ENCODE results near the gene AGBL5. TPM values are rescaled to one million over a fixed set of nuclear protein-coding genes. Genes with fewer than 3 reads are reported as not detected.
A peak's percentile ranks its signal among the peaks of the same experiment; 100 is the strongest.

The AGBL5 gene
- total and polyA plus RNA-seq, 2 of the 13 experiments (the other 11 are each of a cell fraction or from before 2014, with no cell fraction given), result 55.9 to 73.3 TPM

DNA sequence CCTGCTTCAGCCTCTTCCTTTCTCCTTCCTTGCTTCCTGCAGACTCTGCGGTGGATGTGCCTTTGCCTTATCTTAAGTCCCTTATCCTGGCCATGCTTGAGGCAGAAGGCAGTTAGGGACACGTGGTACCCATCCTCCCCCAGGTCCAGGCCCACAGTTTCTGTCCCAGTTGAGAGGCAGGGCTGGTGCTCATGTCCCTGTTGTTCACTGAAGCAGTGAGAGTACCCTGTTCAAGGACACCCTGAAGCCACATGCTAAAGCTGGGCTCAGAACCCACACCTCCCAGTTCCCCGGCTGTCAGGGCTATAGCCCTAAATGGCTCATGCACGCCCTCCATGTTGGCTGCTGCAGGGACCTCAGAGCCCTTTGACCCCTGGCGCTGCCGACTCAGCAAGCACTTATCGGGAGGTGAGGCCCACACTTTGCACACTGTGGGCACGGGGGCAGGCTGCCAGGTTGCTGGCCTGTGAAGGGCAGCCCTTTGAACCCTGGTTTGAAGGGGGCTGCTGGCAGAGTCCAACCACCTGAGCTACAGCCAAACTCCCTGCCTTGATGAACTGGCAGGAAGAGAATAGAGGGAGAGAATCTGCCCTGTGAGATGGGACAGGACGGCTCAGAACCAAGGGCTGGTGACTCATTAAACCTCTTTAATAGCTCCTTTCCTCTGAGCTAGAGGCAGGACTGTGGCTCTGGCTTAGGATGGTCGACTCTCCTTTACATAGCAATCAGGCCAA, 41.4 kb downstream of the AGBL5 start (continued):
- TF ChIP-seq, protein P1, sequence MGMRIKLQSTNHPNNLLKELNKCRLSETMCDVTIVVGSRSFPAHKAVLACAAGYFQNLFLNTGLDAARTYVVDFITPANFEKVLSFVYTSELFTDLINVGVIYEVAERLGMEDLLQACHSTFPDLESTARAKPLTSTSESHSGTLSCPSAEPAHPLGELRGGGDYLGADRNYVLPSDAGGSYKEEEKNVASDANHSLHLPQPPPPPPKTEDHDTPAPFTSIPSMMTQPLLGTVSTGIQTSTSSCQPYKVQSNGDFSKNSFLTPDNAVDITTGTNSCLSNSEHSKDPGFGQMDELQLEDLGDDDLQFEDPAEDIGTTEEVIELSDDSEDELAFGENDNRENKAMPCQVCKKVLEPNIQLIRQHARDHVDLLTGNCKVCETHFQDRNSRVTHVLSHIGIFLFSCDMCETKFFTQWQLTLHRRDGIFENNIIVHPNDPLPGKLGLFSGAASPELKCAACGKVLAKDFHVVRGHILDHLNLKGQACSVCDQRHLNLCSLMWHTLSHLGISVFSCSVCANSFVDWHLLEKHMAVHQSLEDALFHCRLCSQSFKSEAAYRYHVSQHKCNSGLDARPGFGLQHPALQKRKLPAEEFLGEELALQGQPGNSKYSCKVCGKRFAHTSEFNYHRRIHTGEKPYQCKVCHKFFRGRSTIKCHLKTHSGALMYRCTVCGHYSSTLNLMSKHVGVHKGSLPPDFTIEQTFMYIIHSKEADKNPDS (CRISPR knock-in tag; IDR thresholded peaks at IDR 0.05), result no peak
- TF ChIP-seq SETDB1 (CRISPR knock-in tag; IDR thresholded peaks at IDR 0.05; ENCODE audit: borderline replicate concordance) (0 out of 2 replicates have a peak, but pooled peaks have one; percentile 5), NFIC (IDR thresholded peaks at IDR 0.05; ENCODE audit: low read length) (peak; percentile 62; the same call in 1 of the 2 replicates), CBX1 (IDR thresholded peaks at IDR 0.05; ENCODE audit: low read depth) (no peak)
- TF ChIP-seq, protein P2, sequence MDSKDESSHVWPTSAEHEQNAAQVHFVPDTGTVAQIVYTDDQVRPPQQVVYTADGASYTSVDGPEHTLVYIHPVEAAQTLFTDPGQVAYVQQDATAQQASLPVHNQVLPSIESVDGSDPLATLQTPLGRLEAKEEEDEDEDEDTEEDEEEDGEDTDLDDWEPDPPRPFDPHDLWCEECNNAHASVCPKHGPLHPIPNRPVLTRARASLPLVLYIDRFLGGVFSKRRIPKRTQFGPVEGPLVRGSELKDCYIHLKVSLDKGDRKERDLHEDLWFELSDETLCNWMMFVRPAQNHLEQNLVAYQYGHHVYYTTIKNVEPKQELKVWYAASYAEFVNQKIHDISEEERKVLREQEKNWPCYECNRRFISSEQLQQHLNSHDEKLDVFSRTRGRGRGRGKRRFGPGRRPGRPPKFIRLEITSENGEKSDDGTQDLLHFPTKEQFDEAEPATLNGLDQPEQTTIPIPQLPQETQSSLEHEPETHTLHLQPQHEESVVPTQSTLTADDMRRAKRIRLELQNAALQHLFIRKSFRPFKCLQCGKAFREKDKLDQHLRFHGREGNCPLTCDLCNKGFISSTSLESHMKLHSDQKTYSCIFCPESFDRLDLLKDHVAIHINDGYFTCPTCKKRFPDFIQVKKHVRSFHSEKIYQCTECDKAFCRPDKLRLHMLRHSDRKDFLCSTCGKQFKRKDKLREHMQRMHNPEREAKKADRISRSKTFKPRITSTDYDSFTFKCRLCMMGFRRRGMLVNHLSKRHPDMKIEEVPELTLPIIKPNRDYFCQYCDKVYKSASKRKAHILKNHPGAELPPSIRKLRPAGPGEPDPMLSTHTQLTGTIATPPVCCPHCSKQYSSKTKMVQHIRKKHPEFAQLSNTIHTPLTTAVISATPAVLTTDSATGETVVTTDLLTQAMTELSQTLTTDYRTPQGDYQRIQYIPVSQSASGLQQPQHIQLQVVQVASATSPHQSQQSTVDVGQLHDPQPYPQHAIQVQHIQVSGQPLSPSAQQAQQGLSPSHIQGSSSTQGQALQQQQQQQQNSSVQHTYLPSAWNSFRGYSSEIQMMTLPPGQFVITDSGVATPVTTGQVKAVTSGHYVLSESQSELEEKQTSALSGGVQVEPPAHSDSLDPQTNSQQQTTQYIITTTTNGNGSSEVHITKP (CRISPR knock-in tag; IDR thresholded peaks at IDR 0.05; ENCODE audit: low read depth), result peak; percentile 71

All from HepG2 (cell line).